Brain pericyte (primary cell): Measurements from ENCODE around the gene RDX.
"Not testable (repeated sequence)": the region's sequence is repeated elsewhere in the genome, so short reads cannot be mapped to it uniquely, and the experiment has no call there.

Experiments used
- DNase-seq: peaks from one replicate; pipeline ENCODE4 v3.0.0-alpha.2; 2012; ENCODE audit warnings: low read depth, low spot score

The RDX gene

DNA sequence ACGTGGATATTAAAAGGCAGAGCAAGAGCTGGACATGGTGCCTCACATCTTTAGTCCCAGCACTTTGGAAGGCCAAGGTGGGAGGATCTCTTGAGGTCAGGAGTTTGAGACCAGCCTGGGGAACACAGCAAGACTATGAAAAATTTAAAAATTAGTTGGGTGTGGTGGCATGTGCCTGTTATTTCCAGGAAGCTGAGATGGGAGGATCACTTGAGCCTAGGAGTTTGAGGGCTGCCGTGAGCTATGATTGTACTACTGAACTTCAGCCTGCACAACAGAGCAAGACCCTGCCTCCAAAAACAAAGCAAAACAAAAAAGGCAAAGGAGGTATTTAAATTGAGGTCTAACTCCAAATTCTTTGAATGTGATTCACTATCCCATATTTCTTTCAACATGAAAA is 23.5 kb downstream of the RDX start:
- no peak for DNase-seq

DNA sequence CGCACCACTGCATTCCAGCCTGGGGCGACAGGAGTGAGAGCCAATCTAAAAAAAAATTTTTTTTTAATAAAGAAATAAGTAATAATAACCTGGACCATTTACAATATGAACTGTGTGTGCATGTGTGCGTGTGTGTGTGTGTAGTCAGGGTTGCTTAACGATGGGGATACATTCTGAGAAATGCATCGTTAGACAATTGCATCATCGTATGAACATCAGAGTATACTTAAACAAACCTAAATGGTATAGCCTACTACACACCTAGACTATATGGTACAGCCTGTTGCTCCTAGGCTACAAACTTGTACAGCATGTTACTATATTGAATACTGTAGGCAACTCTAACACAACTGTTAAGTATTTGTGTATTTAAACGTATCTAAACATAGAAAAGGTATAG is 26.4 kb downstream of the RDX start:
- no peak for DNase-seq

DNA sequence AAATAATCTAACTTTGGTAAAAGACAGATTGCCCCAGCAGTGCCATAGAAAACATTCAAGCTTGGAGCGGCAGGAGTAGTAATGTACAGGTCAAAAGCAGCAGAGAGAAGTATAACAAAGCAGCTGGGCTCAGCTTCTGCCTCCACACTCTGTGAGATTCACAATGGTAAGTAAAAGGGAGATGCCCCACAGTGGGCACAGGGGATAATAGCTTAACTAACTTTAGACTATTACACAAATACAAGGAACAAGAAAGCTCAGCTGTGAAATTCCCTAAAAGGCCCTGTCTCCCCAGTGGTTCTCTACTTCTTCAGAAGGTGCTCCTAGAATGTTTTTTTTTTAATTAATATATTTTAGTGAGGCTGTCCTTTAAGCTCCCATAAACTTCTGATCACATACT is 28.0 kb downstream of the RDX start:
- no peak for DNase-seq

DNA sequence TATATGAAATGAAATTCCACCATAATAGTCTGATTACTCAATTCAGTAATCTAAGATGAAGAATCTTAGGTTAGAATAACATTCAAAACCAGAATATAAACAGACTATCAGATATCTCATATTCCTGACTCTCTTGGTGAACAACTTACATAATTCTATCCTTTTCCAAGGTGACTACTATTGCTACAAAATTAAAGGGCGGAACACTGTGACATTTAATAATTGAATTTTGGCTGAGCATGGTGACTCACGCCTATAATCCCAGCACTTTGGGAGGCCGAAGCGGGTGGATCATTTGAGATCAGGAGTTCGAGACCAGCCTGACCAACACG is 34.4 kb downstream of the RDX start:
- no peak for DNase-seq

DNA sequence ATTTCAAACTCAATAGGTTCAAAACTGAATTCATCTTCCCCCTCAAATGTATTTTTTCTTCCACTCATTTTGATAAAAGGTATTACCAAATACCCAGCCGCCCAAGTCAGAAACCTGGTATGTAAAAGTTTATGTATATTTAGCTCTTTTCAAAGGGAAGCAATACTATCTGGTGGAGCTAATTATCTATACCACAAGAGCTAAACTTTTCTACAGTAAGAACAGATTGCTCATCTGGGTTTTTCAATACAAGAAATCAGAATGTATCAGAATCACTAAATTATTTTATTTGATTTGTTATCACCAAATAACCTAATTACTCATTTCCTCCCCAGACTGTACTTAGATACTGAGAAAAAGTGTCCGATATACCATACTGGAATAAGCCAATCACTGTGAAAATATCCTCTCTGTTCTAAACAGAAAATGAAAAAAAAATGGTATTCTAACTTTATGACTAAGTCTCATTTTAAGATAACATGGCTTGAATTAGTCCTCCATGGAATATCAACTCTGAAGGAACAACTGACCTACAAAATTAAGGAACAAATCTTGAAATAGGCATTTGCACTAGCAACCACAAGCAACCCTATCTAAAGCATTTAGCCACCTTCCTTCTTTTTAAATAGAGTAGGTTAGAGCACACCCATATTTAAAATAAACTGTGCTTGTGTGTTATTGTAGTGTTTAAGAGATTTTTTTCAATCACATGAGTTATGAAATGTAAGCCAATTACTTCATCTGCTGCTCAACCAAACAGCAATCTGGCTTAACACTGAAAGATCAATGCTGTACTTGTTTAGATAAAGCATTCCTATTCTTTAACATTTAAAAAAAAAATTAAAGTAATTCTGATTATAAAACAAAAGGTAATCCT is 35.0 kb downstream of the RDX start:
- no peak for DNase-seq

DNA sequence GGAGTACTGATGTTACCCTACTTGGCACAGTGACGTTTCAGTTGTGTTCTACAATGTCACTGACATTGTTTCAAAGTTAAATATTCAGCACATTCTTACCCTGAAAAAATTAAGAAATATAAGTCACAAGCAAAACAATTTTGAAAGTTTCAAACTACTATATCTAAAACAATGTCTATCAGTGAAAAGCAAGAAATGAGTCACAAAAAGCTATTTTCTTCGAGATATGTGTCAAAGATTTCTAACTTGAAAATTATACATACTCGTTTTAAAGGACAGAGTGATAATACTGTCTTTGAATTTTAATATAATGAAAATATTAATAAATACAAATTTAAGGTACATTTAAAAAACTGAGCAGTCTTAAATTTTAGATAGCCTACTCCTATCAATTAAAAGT is 42.9 kb downstream of the RDX start:
- DNase-seq: no peak

DNA sequence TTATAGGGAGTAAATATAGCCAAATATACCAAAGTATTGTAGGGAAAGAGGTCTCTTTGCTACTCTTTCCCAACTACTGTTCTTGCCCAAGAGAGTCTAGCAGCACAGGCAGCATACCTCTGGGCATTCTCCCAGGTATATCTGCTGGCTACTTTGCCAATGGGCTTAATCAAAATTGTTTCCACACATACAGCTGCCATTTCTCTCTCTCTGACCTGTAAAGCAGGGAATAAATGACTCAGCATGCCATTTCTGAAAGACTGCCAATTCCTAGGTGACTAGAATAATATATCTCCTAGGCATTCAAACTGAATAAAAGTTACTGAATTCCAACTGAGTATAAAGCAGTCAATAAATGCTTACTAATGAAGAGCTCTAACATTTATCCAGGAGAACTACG is 44.6 kb downstream of the RDX start:
- DNase-seq: no peak

DNA sequence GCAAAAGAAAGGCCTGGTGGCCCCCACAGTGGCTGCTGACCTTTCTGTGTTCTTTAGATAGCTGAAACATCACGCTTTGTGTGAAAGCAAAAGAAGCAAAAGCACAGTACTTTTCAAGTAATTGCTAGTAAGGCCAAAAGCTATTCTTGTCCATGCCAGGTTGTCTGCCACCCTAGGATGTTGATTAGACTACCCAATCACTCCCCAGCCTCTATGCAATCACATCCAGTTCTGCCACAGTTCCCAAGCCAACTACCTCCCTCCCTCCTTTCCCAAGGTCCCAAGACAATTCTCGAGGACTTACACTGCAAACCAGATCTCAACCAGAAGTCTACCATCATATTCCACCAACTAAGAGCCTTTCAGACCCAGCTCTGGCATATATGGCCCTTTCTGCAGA is 46.2 kb downstream of the RDX start:
- no peak for DNase-seq

DNA sequence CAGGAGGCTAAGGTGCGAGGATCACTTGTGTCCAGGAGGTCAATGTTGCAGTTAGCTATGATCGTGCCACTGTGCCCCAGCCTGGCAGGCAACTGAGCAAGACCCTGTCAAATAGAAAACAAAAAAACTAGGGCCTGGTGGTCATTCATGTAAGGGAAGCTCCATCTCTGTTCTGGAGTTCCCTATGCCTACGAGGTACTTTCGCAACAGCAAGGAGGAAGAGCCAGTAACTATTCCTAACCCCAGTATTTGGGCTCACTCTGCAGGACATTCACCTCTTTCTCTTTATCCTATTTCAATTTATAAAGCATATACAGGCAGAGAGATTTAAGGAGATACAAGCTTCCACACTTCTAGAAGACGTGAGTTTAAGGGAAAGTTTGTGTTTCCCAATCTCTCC is 46.6 kb downstream of the RDX start:
- DNase-seq: no peak

DNA sequence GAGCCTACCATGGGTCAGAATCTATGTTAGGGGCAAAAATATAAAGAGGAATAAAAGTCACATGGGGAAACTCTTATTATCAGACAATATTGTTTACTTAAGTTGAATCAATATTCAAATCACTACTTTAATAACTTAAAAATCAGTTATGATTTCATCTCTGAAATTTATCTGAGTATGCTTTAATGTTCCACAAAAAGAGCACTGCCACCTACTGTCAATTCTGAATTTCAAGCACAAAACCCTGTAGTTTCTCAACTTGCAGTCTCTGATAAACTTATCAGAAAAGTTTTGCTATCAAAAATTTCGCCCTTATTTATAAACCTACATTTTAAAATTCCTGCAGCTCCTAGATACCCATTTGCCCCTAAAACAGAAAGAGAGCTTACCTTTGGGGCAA is 47.3 kb downstream of the RDX start:
- no peak for DNase-seq

DNA sequence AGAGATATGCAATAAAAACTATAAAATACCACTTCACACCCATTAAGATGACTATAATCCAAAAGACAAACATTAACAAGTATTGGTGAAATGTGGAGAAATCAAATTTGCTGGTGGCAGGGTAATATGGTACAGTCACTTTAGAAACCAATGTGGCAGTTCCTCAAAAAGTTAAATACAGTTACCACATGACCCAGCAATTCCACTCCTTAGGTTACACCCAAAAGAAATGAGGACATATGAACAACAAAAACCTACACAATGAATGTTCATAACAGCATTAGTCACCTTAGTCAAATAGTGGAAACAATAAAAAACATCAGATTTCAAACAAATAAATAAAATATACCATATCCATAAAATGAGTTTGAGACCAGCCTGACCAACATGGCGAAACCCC is 52.6 kb downstream of the RDX start:
- DNase-seq: no peak

DNA sequence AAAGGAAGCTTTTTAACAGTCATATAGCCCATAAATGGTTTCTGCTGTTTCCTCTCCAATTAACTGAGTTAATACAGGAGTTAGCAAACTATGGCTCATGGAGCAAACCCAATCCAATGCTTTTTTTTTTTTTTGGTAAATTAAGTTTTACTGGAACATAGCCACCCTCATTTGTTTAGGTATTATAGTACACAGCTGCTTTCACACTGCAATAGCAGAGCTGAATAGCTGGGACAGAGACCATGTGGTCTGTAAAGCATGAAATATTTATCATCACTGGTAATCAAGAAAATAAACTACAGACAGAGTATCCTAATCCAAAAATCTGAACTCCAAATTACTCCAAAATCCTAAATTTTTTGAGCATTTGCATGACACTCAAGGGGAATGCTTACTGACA is 53.7 kb downstream of the RDX start:
- DNase-seq: no peak

DNA sequence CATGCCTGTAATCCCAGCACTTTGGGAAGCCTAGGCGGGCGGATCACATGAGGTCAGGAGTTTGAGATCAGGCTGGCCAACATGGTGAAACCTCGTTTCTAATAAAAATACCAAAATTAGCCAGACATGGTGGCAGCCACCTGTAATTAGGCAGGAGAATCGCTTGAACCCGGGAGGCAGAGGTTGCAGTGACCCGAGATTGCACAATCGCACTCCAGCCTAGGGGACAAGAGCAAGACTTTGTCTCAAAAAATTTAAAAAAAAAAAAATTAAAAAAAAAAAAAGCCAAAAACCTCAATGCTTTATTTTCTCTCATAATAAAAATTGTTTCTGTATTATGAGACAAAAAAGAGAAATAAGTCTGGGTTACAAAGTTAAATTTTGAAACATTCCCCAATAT is 54.2 kb downstream of the RDX start:
- DNase-seq: no peak

DNA sequence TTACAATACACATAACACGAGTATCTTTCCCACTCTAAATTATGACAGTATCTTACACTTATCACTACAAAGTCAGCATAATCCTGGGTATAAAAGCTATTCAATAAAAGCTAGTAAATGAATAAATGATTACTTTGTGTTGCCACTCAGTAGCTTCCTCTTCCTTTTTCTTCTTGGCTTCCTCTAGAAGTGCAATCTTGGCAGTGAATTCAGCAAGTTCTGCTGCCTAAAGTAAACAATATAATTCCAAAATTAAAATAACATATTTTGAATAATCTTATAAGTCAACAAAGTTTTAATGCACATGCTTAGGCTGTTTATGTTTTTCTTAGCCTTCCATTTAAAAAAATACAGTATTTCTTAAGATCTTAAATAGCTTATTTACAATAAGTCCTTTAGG is 60.4 kb downstream of the RDX start:
- DNase-seq: no peak

DNA sequence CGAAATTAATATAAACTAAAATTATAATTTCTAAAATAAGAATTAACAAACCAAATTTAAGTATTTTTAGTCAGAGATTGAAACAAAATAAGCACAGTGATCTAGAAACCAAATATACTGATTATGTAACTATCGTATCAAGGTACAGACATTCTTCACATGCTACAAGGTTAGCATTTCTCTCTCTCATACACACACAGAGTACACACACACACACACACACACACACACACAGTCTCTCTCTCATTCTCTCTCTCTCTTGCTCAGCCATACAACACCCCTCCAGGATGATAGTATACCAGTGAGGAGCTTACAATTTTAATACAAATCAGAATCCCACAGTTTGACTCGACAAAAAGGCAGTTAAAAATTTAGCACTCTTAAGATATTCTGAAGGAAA is 66.0 kb downstream of the RDX start:
- DNase-seq: no peak

DNA sequence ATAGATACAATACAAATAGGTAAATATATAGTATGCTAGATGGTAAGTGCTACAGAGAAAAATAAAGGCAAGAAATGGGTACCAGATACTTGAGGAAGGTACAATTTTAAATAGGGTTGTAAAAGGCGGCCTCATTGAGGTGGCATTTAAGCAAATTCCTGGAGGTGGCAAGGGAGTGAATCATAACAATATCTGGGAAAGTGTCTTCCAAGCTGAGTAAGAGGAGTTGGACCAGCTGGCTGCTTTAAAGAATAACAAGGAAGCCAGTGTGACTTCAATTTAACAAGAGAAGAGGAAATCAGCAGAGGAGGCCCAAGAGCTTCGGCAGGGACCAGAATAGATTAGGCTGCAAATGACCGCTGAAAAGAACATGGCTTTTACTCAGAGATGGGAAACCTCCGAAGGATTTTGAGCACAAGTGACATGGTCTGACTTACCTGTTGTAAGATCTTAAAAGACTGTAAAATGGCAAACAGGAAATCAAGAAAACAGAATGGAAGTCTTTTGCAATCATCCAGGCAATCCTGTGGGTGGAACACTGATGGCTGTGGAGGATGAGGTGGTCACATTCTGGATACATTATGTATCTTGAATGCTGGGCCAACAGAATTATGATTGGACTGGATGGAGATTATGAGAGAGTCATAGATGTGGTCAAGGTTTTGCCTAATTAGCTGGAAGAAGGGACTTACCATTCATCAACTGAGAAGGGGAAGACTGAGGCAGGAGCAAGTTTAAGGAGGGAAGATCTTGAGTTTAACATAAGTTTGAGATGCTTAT is 77.2 kb downstream of the RDX start:
- DNase-seq: no peak

DNA sequence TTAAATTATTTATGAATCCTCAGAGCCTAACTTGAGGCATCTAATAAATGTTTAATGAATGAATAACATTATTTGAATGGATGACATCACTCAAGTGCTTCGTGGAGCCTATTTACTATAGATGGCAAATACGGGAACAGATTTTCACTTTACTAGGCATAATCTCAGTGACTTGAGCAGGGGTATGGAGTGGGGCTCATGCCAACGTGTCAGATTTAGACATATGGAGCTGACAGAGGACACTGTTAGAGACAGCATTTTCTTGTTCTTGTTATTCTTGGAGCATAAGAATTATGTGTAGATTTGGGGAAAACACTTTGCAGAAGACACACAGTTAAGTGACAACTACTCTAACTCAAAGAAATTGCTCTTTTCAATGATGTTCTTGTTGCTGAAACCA is 78.5 kb downstream of the RDX start:
- DNase-seq: no peak

DNA sequence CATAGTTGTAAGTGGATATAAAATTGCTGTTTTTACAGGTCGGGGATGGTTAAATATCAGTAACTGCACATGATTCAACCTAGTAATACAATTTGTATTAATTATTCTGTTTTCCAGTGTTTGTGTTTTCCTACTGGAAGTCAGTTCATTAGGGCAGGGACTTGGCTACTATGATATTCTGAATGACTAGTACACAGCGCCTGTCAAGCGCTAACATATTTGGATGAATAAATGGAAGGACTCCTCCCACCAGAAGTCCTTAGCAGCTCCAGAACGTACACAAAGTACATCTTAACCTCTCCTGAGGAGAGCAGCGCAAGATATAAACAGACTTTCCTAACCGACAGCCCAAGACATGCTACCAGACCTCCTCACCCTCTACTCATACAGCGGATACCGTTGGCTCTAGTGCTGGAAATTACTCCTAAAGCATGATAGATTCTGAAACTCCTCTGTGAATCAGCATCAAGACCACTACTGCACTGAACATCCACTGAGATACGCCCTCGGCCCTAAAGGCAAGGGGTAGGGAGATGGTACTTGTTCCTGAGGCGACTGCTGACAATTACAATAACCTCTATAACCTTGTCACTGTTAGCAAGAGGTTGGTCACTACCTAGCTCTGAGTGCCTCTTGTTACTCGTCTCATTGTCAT is 79.1 kb downstream of the RDX start:
- no peak for DNase-seq

DNA sequence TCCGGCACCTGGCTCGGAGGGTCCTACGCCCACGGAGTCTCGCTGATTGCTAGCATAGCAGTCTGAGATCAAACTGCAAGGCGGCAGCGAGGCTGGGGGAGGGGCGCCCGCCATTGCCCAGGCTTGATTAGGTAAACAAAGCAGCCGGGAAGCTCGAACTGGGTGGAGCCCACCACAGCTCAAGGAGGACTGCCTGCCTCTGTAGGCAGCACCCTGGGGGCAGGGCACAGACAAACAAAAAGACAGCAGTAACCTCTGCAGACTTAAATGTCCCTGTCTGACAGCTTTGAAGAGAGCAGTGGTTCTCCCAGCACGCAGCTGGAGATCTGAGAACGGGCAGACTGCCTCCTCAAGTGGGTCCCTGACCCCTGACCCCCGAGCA is 87.1 kb downstream of the RDX start:
- DNase-seq: not testable (repeated sequence)

DNA sequence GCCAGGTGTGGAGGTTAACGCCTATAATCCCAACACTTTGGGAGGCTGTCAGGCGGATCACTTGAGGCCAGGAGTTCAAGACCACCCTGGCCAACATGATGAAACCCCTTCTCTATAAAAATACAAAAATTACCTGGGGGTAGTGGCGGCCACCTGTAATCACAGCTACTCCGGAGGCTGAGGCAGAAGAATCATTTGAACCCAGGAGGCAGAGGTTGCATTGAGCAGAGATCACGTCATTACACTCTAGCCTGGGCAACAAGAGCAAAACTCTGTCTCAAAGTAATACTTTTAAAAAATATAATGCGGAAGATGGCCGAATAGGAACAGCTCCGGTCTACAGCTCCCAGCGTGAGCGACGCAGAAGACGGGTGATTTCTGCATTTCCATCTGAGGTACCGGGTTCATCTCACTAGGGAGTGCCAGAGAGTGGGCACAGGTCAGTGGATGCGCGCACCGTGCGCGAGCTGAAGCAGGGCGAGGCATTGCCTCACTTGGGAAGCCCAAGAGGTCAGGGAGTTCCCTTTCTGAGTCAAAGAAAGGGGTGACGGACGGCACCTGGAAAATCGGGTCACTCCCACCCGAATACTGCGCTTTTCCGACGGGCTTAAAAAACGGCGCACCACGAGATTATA is 87.6 kb downstream of the RDX start:
- DNase-seq: not testable (repeated sequence)

DNA sequence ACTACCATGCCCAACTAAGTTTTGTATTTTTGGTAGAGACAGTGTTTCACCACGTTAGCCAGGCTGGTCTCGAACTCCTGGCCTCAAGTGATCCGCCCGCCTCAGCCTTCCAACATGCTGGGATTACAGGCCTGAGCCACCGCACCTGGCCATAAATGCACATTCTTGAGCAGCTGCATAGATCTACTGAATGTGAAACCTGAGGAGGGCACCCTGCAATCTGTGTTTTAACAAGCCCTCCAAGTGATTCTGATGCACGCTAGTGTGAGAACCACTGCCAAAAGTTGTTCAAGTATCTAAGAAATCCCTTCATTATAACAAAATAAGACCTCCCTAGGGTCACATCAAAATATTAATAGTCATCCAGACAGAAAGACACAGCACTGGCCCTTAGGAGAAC is 89.3 kb downstream of the RDX start:
- no peak for DNase-seq

DNA sequence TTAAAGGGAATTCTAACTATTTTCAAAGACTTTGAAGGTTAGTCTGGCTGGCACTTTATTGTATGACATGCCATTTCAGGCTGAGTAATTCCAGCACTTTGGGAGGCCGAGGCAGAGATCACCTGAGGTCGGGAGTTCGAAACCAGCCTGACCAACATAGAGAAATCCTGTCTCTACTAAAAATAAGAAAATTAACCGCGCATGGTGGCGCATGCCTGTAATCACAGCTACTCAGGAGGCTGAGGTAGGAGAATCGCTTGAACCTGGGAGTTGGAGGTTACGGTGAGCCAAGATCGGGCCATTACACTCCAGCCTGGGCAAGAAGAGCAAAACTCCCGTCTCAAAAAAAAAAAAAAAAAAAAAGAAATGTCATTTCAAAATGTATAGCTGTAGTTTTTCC is 95.6 kb downstream of the RDX start:
- DNase-seq: no peak
